CD4-positive, alpha-beta memory T cell (primary cell): ENCODE data around the gene SLC25A23. TPM values are rescaled to one million over a fixed set of nuclear protein-coding genes. Genes with fewer than 3 reads are reported as not detected.
A peak's percentile ranks its signal among the peaks of the same experiment; 100 is the strongest.

Source experiments
- CTCF ChIA-PET: fragments of 350-600 bp; sonication (Branson Sonifier 250); formaldehyde crosslinking; loops from one replicate; lab custom pipeline; 2021; ENCODE audit warnings: inconsistent platforms; ENCODE audit not compliant: partially characterized antibody; lab: Charles Lee
- POLR2A ChIA-PET: fragments of 350-600 bp; sonication (Branson Sonifier 250); formaldehyde crosslinking; loops from one replicate; lab custom pipeline; 2021; ENCODE audit not compliant: partially characterized antibody; lab: Charles Lee
- DNase-seq, 5 donors: peaks; one replicate each; pipeline versions ENCODE4 v3.0.0 to v3.0.0-alpha.2; 2020 to 2022; ENCODE audit warnings: mixed read lengths in 1 of 5
- H3K27ac ChIP-seq: one replicate; pipeline ENCODE4 v1.7.0; 2013; ENCODE audit warnings: low read depth, low read length
- H3K27me3 ChIP-seq: 2 replicates; pipeline ENCODE4 v1.7.0; 2013; ENCODE audit warnings: mild to moderate bottlenecking, low read length, moderate library complexity; ENCODE audit not compliant: insufficient read depth
- H3K36me3 ChIP-seq: 2 replicates; pipeline ENCODE4 v1.7.0; 2013; ENCODE audit warnings: mild to moderate bottlenecking, low read length, moderate library complexity; ENCODE audit not compliant: insufficient read depth
- H3K4me1 ChIP-seq: 2 replicates; pipeline ENCODE4 v1.7.0; 2013; ENCODE audit warnings: mild to moderate bottlenecking, low read length, moderate library complexity; ENCODE audit not compliant: insufficient read depth
- H3K4me3 ChIP-seq, 2 donors: one replicate each; pipeline ENCODE4 v1.7.0; 2013; ENCODE audit warnings: low read length in 2 of 2, mild to moderate bottlenecking in 1 of 2
- H3K9me3 ChIP-seq, 2 donors: one replicate each; pipeline ENCODE4 v1.7.0; 2013; ENCODE audit warnings: low read length in 2 of 2, control low read depth in 1 of 2; ENCODE audit not compliant: control insufficient read depth in 1 of 2
- H3K27ac Mint-ChIP-seq, 7 donors: one replicate each; pipeline ENCODE4 v1.8.0; 2020 to 2021; ENCODE audit warnings: mixed read lengths in 7 of 7, mild to moderate bottlenecking in 6 of 7, inconsistent platforms in 3 of 7, moderate library complexity in 3 of 7
- H3K27me3 Mint-ChIP-seq, 2 donors: one replicate each; pipeline ENCODE4 v1.8.0; 2020 to 2021; ENCODE audit warnings: mixed read lengths in 2 of 2
- H3K36me3 Mint-ChIP-seq, 2 donors: one replicate each; pipeline ENCODE4 v1.8.0; 2020 to 2021; ENCODE audit warnings: mixed read lengths in 2 of 2, inconsistent platforms in 1 of 2, mild to moderate bottlenecking in 1 of 2
- H3K4me1 Mint-ChIP-seq, 4 donors: one replicate each; pipeline ENCODE4 v1.8.0; 2020 to 2021; ENCODE audit warnings: mixed read lengths in 4 of 4, mild to moderate bottlenecking in 1 of 4
- H3K4me3 Mint-ChIP-seq, 8 donors: one replicate each; pipeline ENCODE4 v1.8.0; 2020 to 2021; ENCODE audit warnings: mixed read lengths in 8 of 8, mild to moderate bottlenecking in 7 of 8, moderate library complexity in 6 of 8, inconsistent platforms in 3 of 8
- H3K9me3 Mint-ChIP-seq, 8 donors: one replicate each; pipeline ENCODE4 v1.8.0; 2020 to 2021; ENCODE audit warnings: mixed read lengths in 8 of 8, mild to moderate bottlenecking in 5 of 8, inconsistent platforms in 3 of 8, moderate library complexity in 1 of 8
- intact Hi-C: fragments of 100-400 bp; cut with micrococcal nuclease; formaldehyde crosslinking; loops from one replicate; pipeline ENCODE4 v1.15.1; 2023
- polyA plus RNA-seq, 2 donors: library from polyadenylated mRNA; unstranded; fragments of 300-500 nt; fragmentation: Illumina TruSeq; gene quantifications; one replicate each; pipeline ENCODE4 v1.2.3, GENCODE V29; 2021
- total RNA-seq, 2 experiments: library from RNA; stranded (reverse); gene quantifications; one replicate each; pipeline ENCODE4 v1.2.3, GENCODE V29; 2021

Gene SLC25A23
- total and polyA plus RNA-seq, 4 experiments from 2014 or later: 8.2 to 25.5 (median 24.6) TPM

- H3K4me1 ChIP-seq: peaks cover 13% of the 10 kb centered on the region
- H3K4me3 Mint-ChIP-seq: peak overlapping the region; percentile 30 to 70 (median 50)
- H3K9me3 Mint-ChIP-seq: no peaks in the 10 kb centered on the region
- H3K27ac Mint-ChIP-seq: peak overlapping the region in 5 of 7 donors; percentile 32 to 78 (median 66)
- POLR2A ChIA-PET: interaction anchor here (5.0 kb wide), 1 partner anchor 16 kb away, joined by 21 read pairs; the partner anchor contains the start of gene DENND1C
- H3K4me3 ChIP-seq: no peak overlapping the region
- H3K36me3 ChIP-seq: peaks cover 10% of the 10 kb centered on the region
- H3K27me3 ChIP-seq: no peaks in the 10 kb centered on the region
- CTCF ChIA-PET: interaction anchor here (1.3 kb wide), 1 partner anchor 16 kb away, joined by 3 read pairs; the partner anchor contains the start of gene DENND1C
- no peaks in the 10 kb centered on the region for H3K9me3 ChIP-seq
- no peak overlapping the region for H3K27ac ChIP-seq
- no peaks in the 10 kb centered on the region for H3K27me3 Mint-ChIP-seq
- peaks cover 6 to 22% of the 10 kb centered on the region in 2 donors for H3K36me3 Mint-ChIP-seq
- no peak for DNase-seq
- peaks cover 10 to 30% (median 19%) of the 10 kb centered on the region in 4 donors for H3K4me1 Mint-ChIP-seq
- intact Hi-C loops: no loop called here
Measured at GRCh38 chr19:6465006-6465405, 5.4 kb upstream of the SLC25A23 start.

- intact Hi-C loops: no loop called here
- no peaks in the 10 kb centered on the region for H3K27me3 Mint-ChIP-seq
- H3K4me3 ChIP-seq: peak within 1 kb of the TSS; percentile 17 to 47
- H3K9me3 ChIP-seq: no peaks in the 10 kb centered on the region
- H3K27ac Mint-ChIP-seq: peak within 1 kb of the TSS; percentile 47 to 86 (median 67)
- peaks cover 14% of the 10 kb centered on the region for H3K4me1 ChIP-seq
- ChIA-PET POLR2A (interaction anchor here (5.0 kb wide), 1 partner anchor 17 kb away, joined by 21 read pairs; the partner anchor contains the start of gene DENND1C), CTCF (no interaction called here)
- H3K4me1 Mint-ChIP-seq: peaks cover 11 to 33% (median 20%) of the 10 kb centered on the region in 4 donors
- no peaks in the 10 kb centered on the region for H3K9me3 Mint-ChIP-seq
- H3K36me3 ChIP-seq: peaks cover 6% of the 10 kb centered on the region
- peaks cover 6 to 18% of the 10 kb centered on the region in 2 donors for H3K36me3 Mint-ChIP-seq
- H3K4me3 Mint-ChIP-seq: peak within 1 kb of the TSS; percentile 52 to 84 (median 72)
- DNase-seq: peak; percentile 22 to 63 (median 37)
- peak within 1 kb of the TSS; percentile 21 for H3K27ac ChIP-seq
- H3K27me3 ChIP-seq: no peaks in the 10 kb centered on the region
Measured at GRCh38 chr19:6464070-6464873, 4.7 kb upstream of the SLC25A23 start, which contains the start of gene CRB3. Gene CRB3, plus strand, starts transcription at chr19:6464271. Its CDS starts 431 bp downstream, at chr19:6464702.

GRCh38 chr19:6460099-6460884 lies 700 bp upstream of the SLC25A23 start:
- H3K4me1 ChIP-seq: peaks cover 24% of the 10 kb centered on the region
- peaks cover 1% of the 10 kb centered on the region for H3K36me3 ChIP-seq
- H3K27me3 ChIP-seq: no peaks in the 10 kb centered on the region
- Mint-ChIP-seq H3K4me3 (peak overlapping the region; percentile 93 to 99 (median 96)), H3K27me3 (no peaks in the 10 kb centered on the region), H3K9me3 (peaks cover 0 to 7% (median under 1%) of the 10 kb centered on the region in 8 donors), H3K27ac (peak overlapping the region; percentile 86 to 99 (median 93)), H3K4me1 (peaks cover 12 to 45% (median 25%) of the 10 kb centered on the region in 4 donors), H3K36me3 (peaks cover 11 to 13% of the 10 kb centered on the region in 2 donors)
- peaks cover 0 to 1% of the 10 kb centered on the region in 2 donors for H3K9me3 ChIP-seq
- ChIA-PET CTCF (interaction anchor here (0.7 to 1.1 kb wide), 4 partner anchors 21 to 1180 kb away, joined by 3 to 4 read pairs (median 4); partner anchors contain the start of gene DENND1C), POLR2A (interaction anchor here (0.7 to 3.5 kb wide), 5 partner anchors 21 to 99 kb away, joined by 3 to 35 read pairs (median 5); partner anchors contain the start of genes CLPP, DENND1C, KHSRP and TUBB4A)
- H3K27ac ChIP-seq: peak overlapping the region; percentile 70
- DNase-seq: peak; percentile 97 to 98 (median 97)
- H3K4me3 ChIP-seq: peak overlapping the region; percentile 85 to 90
- intact Hi-C loops: loop anchor here (1.0 to 2.0 kb wide), 8 partner anchors 21 to 403 kb away; partner anchors contain the start of genes ALKBH7, CLPP, DENND1C and TRIP10

GRCh38 chr19:6458695-6459261 lies 814 bp downstream of the SLC25A23 start:
- Mint-ChIP-seq H3K27me3 (no peaks in the 10 kb centered on the region), H3K36me3 (peaks cover 22 to 25% of the 10 kb centered on the region in 2 donors), H3K9me3 (peaks cover 0 to 19% (median 3%) of the 10 kb centered on the region in 8 donors), H3K4me3 (peak overlapping the region; percentile 76 to 91 (median 88)), H3K4me1 (peaks cover 9 to 35% (median 16%) of the 10 kb centered on the region in 4 donors), H3K27ac (peak overlapping the region; percentile 57 to 91 (median 84))
- peaks cover 12% of the 10 kb centered on the region for H3K4me1 ChIP-seq
- H3K36me3 ChIP-seq: peaks cover 14% of the 10 kb centered on the region
- no peaks in the 10 kb centered on the region for H3K27me3 ChIP-seq
- H3K4me3 ChIP-seq: peak overlapping the region in 1 of 2 donors; percentile 85
- ChIA-PET CTCF (no interaction called here), POLR2A (interaction anchor here (1.0 to 3.5 kb wide), 8 partner anchors 22 to 1461 kb away, joined by 3 to 35 read pairs (median 4); partner anchors contain the start of genes CLPP, DENND1C, GTF2F1 and KHSRP)
- intact Hi-C loops: no loop called here
- no peak overlapping the region for H3K27ac ChIP-seq
- no peak for DNase-seq
- H3K9me3 ChIP-seq: peaks cover 0 to 16% of the 10 kb centered on the region in 2 donors

GRCh38 chr19:6457958-6458694 lies 1.5 kb downstream of the SLC25A23 start:
- intact Hi-C loops: no loop called here
- Histone ChIP-seq H3K36me3 (peaks cover 14% of the 10 kb centered on the region), H3K9me3 (peaks cover 0 to 18% of the 10 kb centered on the region in 2 donors), H3K4me3 (no peak overlapping the region), H3K27me3 (no peaks in the 10 kb centered on the region), H3K27ac (no peak overlapping the region), H3K4me1 (peaks cover 11% of the 10 kb centered on the region)
- H3K4me1 Mint-ChIP-seq: peaks cover 9 to 34% (median 15%) of the 10 kb centered on the region in 4 donors
- ChIA-PET CTCF (no interaction called here), POLR2A (interaction anchor here (1.1 to 3.5 kb wide), 5 partner anchors 23 to 1462 kb away, joined by 3 to 35 read pairs (median 4); partner anchors contain the start of genes DENND1C, KHSRP, SNAPC2 and VAV1)
- peak overlapping the region in 5 of 7 donors; percentile 81 to 91 (median 84) for H3K27ac Mint-ChIP-seq
- peaks cover 0 to 22% (median 4%) of the 10 kb centered on the region in 8 donors for H3K9me3 Mint-ChIP-seq
- H3K36me3 Mint-ChIP-seq: peaks cover 26 to 29% of the 10 kb centered on the region in 2 donors
- peak overlapping the region; percentile 76 to 91 (median 88) for H3K4me3 Mint-ChIP-seq
- DNase-seq: no peak
- no peaks in the 10 kb centered on the region for H3K27me3 Mint-ChIP-seq

GRCh38 chr19:6455924-6456323 lies 3.7 kb downstream of the SLC25A23 start:
- Mint-ChIP-seq H3K4me1 (peaks cover 9 to 23% (median 15%) of the 10 kb centered on the region in 4 donors), H3K36me3 (peaks cover 32 to 41% of the 10 kb centered on the region in 2 donors), H3K4me3 (peak overlapping the region in 1 of 8 donors; percentile 25), H3K27me3 (no peaks in the 10 kb centered on the region), H3K27ac (no peak overlapping the region), H3K9me3 (peaks cover 0 to 22% (median 4%) of the 10 kb centered on the region in 8 donors)
- Histone ChIP-seq H3K27me3 (no peaks in the 10 kb centered on the region), H3K9me3 (peaks cover 0 to 18% of the 10 kb centered on the region in 2 donors), H3K4me1 (peaks cover 11% of the 10 kb centered on the region), H3K4me3 (no peak overlapping the region), H3K36me3 (peaks cover 14% of the 10 kb centered on the region), H3K27ac (no peak overlapping the region)
- DNase-seq: no peak
- CTCF ChIA-PET: no interaction called here
- POLR2A ChIA-PET: interaction anchor here (0.9 kb wide), 1 partner anchor 95 kb away, joined by 3 read pairs; no protein-coding TSS in a partner anchor
- intact Hi-C loops: no loop called here
